Keratinocyte (primary cell): ENCODE results near the gene SSUH2. TPM values are rescaled to one million over a fixed set of nuclear protein-coding genes. Genes with fewer than 3 reads are reported as not detected.

ENCODE experiments used
- DNase-seq: peaks from one replicate; pipeline ENCODE4 v3.0.0-alpha.2; 2011; ENCODE audit warnings: low read depth, missing footprints, low spot score
- FAIRE-seq: peaks from 2 replicates; lab custom pipeline; 2011; peaks lifted over from hg19 to GRCh38; lab: Jason Lieb, UNC
- H2AFZ ChIP-seq: 2 replicates; pipeline ENCODE4 v1.6.0; 2012; ENCODE audit warnings: low read length, control low read depth, inconsistent platforms; ENCODE audit not compliant: control insufficient read depth
- H3K27ac ChIP-seq: 2 replicates; pipeline ENCODE4 v1.5.1; 2011; ENCODE audit warnings: low read length; ENCODE audit not compliant: control insufficient read depth, insufficient read depth
- H3K27me3 ChIP-seq: 3 replicates; pipeline ENCODE4 v1.6.0; 2011; ENCODE audit warnings: low read length; ENCODE audit not compliant: control insufficient read depth, insufficient read depth; ENCODE audit errors: extremely low read depth
- H3K36me3 ChIP-seq, 2 experiments: 2 replicates in 1 of 2; 3 replicates in 1 of 2; pipeline ENCODE4 v1.5.1; 2011; ENCODE audit warnings: low read length in 2 of 2, mild to moderate bottlenecking in 1 of 2; ENCODE audit not compliant: control insufficient read depth in 2 of 2, insufficient read depth in 2 of 2; ENCODE audit errors: extremely low read depth in 1 of 2
- H3K4me1 ChIP-seq: 3 replicates; pipeline ENCODE4 v1.5.1; 2011; ENCODE audit warnings: low read length; ENCODE audit not compliant: control insufficient read depth, insufficient read depth; ENCODE audit errors: extremely low read depth
- H3K4me2 ChIP-seq: 3 replicates; pipeline ENCODE4 v1.6.0; 2011; ENCODE audit warnings: low read depth, low read length; ENCODE audit not compliant: control insufficient read depth, insufficient read depth; ENCODE audit errors: extremely low read depth
- H3K4me3 ChIP-seq, 3 experiments: fragments of 200-600 bp in 1 of 3; sonication (generic) in 1 of 3; 2 replicates in 2 of 3; 3 replicates in 1 of 3; pipeline ENCODE4 v1.5.1; 2011 to 2016; ENCODE audit warnings: low read length in 3 of 3, mild to moderate bottlenecking in 3 of 3, control low read depth in 2 of 3, inconsistent platforms in 1 of 3, low read depth in 1 of 3, mixed read lengths in 1 of 3, mixed run types in 1 of 3, moderate library complexity in 1 of 3; ENCODE audit not compliant: control insufficient read depth in 2 of 3, insufficient read depth in 2 of 3; ENCODE audit errors: extremely low read depth in 1 of 3
- H3K79me2 ChIP-seq: 2 replicates; pipeline ENCODE4 v1.6.0; 2012; ENCODE audit warnings: low read length; ENCODE audit not compliant: control insufficient read depth, insufficient read depth
- H3K9ac ChIP-seq: 3 replicates; pipeline ENCODE4 v1.6.0; 2011; ENCODE audit warnings: low read length; ENCODE audit not compliant: control insufficient read depth, insufficient read depth; ENCODE audit errors: extremely low read depth
- H3K9me1 ChIP-seq: 3 replicates; pipeline ENCODE4 v1.6.0; 2011; ENCODE audit warnings: low read length; ENCODE audit not compliant: control insufficient read depth, insufficient read depth; ENCODE audit errors: extremely low read depth
- H3K9me3 ChIP-seq: 2 replicates; pipeline ENCODE4 v1.5.1; 2012; ENCODE audit warnings: low read depth, low read length; ENCODE audit not compliant: control insufficient read depth
- H4K20me1 ChIP-seq: 3 replicates; pipeline ENCODE4 v1.6.0; 2011; ENCODE audit warnings: low read length; ENCODE audit not compliant: control insufficient read depth, insufficient read depth; ENCODE audit errors: extremely low read depth
- EZH2 ChIP-seq: IDR thresholded peaks from one replicate; pipeline ENCODE4 v1.6.1; 2012; ENCODE audit warnings: inconsistent platforms, mild to moderate bottlenecking, low read length, moderate library complexity
- dilution Hi-C: fragments of 300-500 bp; cut with MboI; formaldehyde crosslinking; loops from one replicate; pipeline ENCODE4 v1.7.0; 2020; ENCODE audit warnings: low sequenced_read_pairs; ENCODE audit not compliant: extremely low pct_ligation_motif_present
- polyA plus RNA-seq, 5 experiments: library from polyadenylated mRNA; depleted of rRNA in 3 of 5; stranded (reverse) in 3 of 5; stranded (forward) in 1 of 5; unstranded in 1 of 5; fragments of >200 nt; gene quantifications; 1 replicate in 1 of 5; 2 replicates in 3 of 5; 3 replicates in 1 of 5; pipeline versions ENCODE4 v1.2.1 to v1.2.3, GENCODE V29; 2011 to 2012; ENCODE audit warnings: missing spikeins in 2 of 5, low read depth in 1 of 5, low replicate concordance in 1 of 5
- TF ChIP-seq, protein P1 (sequence below), 3 experiments: IDR thresholded peaks in 1 of 3; conservative IDR thresholded peaks in 1 of 3; optimal IDR thresholded peaks in 1 of 3; 2 replicates in 2 of 3; 3 replicates in 1 of 3; pipeline versions ENCODE3 to v1.5.1; 2011; ENCODE audit warnings: low read length in 3 of 3, mild to moderate bottlenecking in 3 of 3, moderate library complexity in 2 of 3, control low read depth in 1 of 3, inconsistent platforms in 1 of 3; ENCODE audit not compliant: insufficient read depth in 2 of 3; ENCODE audit errors: extremely low read depth in 1 of 3

Gene SSUH2
- polyA plus RNA-seq, 1 donor (not counting 4 experiments of a cell fraction or from before 2014, with no cell fraction given): 0.09 TPM

GRCh38 chr3:8579096-8579495 is 65.5 kb downstream of the SSUH2 start:
- H3K4me3 ChIP-seq: no peak overlapping the region
- no peak overlapping the region for H3K27ac ChIP-seq
- TF ChIP-seq, protein P1, sequence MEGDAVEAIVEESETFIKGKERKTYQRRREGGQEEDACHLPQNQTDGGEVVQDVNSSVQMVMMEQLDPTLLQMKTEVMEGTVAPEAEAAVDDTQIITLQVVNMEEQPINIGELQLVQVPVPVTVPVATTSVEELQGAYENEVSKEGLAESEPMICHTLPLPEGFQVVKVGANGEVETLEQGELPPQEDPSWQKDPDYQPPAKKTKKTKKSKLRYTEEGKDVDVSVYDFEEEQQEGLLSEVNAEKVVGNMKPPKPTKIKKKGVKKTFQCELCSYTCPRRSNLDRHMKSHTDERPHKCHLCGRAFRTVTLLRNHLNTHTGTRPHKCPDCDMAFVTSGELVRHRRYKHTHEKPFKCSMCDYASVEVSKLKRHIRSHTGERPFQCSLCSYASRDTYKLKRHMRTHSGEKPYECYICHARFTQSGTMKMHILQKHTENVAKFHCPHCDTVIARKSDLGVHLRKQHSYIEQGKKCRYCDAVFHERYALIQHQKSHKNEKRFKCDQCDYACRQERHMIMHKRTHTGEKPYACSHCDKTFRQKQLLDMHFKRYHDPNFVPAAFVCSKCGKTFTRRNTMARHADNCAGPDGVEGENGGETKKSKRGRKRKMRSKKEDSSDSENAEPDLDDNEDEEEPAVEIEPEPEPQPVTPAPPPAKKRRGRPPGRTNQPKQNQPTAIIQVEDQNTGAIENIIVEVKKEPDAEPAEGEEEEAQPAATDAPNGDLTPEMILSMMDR (optimal IDR thresholded peaks at IDR 0.05 in 1 of 3, IDR thresholded peaks at IDR 0.05 in 1 of 3, conservative IDR thresholded peaks at IDR 0.05 in 1 of 3; ENCODE audit: extremely low read depth in 1 of 3, insufficient read depth in 2 of 3, low read length in 3 of 3): no peak
- TF ChIP-seq EZH2: no peak
- no peaks in the 10 kb centered on the region for H3K9me3 ChIP-seq
- FAIRE-seq (no peak), DNase-seq (no peak)
- H4K20me1 ChIP-seq: no peaks in the 10 kb centered on the region
- no peaks in the 10 kb centered on the region for H3K4me1 ChIP-seq
- H3K9me1 ChIP-seq: no peaks in the 10 kb centered on the region
- H3K9ac ChIP-seq: no peak overlapping the region
- dilution Hi-C loops: no loop called here
- H3K79me2 ChIP-seq: no peaks in the 10 kb centered on the region
- H2AFZ ChIP-seq: no peak overlapping the region
- H3K4me2 ChIP-seq: no peak overlapping the region
- no peaks in the 10 kb centered on the region for H3K36me3 ChIP-seq
- no peaks in the 10 kb centered on the region for H3K27me3 ChIP-seq

GRCh38 chr3:8578282-8578681 is 66.3 kb downstream of the SSUH2 start:
- no peaks in the 10 kb centered on the region for H3K36me3 ChIP-seq
- dilution Hi-C loops: no loop called here
- no peak overlapping the region for H3K4me2 ChIP-seq

More at GRCh38 chr3:8578282-8578681, 66.3 kb downstream of the SSUH2 start:
- H3K4me1 ChIP-seq: no peaks in the 10 kb centered on the region
- no peaks in the 10 kb centered on the region for H3K79me2 ChIP-seq
- H3K27ac ChIP-seq: no peak overlapping the region
- no peaks in the 10 kb centered on the region for H4K20me1 ChIP-seq
- DNase-seq (no peak), FAIRE-seq (no peak)
- H3K27me3 ChIP-seq: no peaks in the 10 kb centered on the region
- no peak overlapping the region for H3K9ac ChIP-seq
- H3K9me1 ChIP-seq: no peaks in the 10 kb centered on the region
- no peak overlapping the region for H3K4me3 ChIP-seq
- TF ChIP-seq, protein P1 (optimal IDR thresholded peaks at IDR 0.05 in 1 of 3, IDR thresholded peaks at IDR 0.05 in 1 of 3, conservative IDR thresholded peaks at IDR 0.05 in 1 of 3; ENCODE audit: extremely low read depth in 1 of 3, insufficient read depth in 2 of 3, low read length in 3 of 3): no peak
- no peak for TF ChIP-seq EZH2
- no peaks in the 10 kb centered on the region for H3K9me3 ChIP-seq
- H2AFZ ChIP-seq: no peak overlapping the region
